ENCODE results near the gene SERPINA1.

- no peak for TF ChIP-seq CTCF (conservative IDR thresholded peaks at IDR 0.05)
- TF ChIP-seq EZH2 (IDR thresholded peaks at IDR 0.05; ENCODE audit: low read depth), result no peak
These were observed 55.8 kb downstream of the SERPINA1 start for GRCh38 chr14:94332587-94332986.

Measured in PC-9 (cell line).